Measurements from ENCODE around the gene ASIP.
"Not testable (repeated sequence)": the region's sequence is repeated elsewhere in the genome, so short reads cannot be mapped to it uniquely, and the experiment has no call there.

ASIP gene

DNA sequence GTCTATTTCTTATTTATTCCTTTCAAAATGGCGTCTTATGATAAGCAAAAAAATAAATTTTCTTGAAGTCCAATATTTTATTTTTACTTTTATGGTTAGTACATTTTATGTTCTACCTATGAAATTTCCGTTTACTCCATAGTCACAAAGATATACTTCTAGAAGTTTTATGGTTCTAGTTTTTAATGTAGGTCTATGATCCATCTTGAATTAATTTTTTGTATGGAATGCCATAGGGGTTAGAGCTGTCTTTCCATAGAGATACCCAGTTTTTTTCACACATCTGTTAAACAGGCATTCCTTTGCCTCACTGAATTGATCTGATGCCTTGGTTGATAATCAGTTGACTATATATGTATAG, 24.9 kb upstream of the ASIP start:
- Histone ChIP-seq H3K9ac (ENCODE audit: low read depth, low read length) (peak overlapping the region; percentile 72; the same call in 1 of the 2 replicates), H3K27me3 (ENCODE audit: insufficient read depth, low read length) (peaks cover 47% of the 10 kb centered on the region), H3K27ac (ENCODE audit: low read length) (no peak overlapping the region), H3K9me3 (ENCODE audit: insufficient read depth, low read depth, low read length) (no peaks in the 10 kb centered on the region; the same call in 1 of the 2 replicates), H3K4me1 (ENCODE audit: insufficient read depth, low read length) (peaks cover 5% of the 10 kb centered on the region; the same call in 1 of the 2 replicates), H3K4me3 (ENCODE audit: low read length) (peak overlapping the region; percentile 68), H3K36me3 (ENCODE audit: insufficient read depth, low read depth, low read length) (no peaks in the 10 kb centered on the region)

DNA sequence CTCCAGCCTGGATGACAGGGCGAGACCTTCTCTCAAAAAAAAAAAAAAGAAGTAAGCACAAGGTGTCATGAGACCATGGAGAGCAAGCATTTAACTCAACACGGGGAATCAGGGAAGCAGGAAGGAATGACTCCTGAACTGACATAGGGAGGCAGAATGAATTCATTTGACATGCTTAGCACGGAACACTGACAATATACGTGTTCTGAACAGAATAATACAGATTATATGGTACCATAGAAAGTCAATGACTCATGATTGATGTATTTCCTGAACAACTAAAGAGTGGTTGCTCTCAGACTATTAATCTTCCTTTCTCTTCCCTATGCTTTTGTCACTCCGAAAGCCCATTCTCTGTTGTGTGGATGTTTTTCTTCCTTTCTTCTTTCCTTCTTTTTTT, 20.7 kb upstream of the ASIP start:
- H3K4me3 ChIP-seq (ENCODE audit: low read length), result no peak overlapping the region
- no peak overlapping the region for H3K9ac ChIP-seq (ENCODE audit: low read depth, low read length)
- no peaks in the 10 kb centered on the region for H3K36me3 ChIP-seq (ENCODE audit: insufficient read depth, low read depth, low read length)
- H3K9me3 ChIP-seq (ENCODE audit: insufficient read depth, low read depth, low read length), result no peaks in the 10 kb centered on the region
- H3K27ac ChIP-seq (ENCODE audit: low read length), result no peak overlapping the region
- peaks cover 23% of the 10 kb centered on the region for H3K27me3 ChIP-seq (ENCODE audit: insufficient read depth, low read length)
- peaks cover 5% of the 10 kb centered on the region; the same call in 1 of the 2 replicates for H3K4me1 ChIP-seq (ENCODE audit: insufficient read depth, low read length)

DNA sequence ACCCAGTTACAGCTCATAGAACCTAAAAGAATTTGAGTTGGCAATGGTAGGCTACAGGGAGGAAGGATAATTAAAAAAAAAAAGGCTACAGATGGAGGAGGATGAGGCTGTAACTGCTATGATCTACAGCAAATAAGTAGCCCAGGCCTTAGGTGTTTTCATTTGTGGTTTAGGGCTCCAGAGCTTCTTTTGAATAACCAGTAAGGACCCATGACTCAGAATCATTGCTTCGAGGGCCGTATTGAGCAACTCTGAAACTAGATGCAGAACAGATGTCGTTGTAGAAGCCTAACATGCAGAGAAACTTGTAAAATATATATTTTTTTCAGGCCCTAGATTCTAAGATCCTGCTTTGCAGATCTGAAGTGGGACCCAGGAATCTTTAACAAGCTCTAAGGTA, 19.0 kb upstream of the ASIP start:
- Histone ChIP-seq H3K9ac (ENCODE audit: low read depth, low read length) (no peak overlapping the region), H3K27ac (ENCODE audit: low read length) (no peak overlapping the region), H3K9me3 (ENCODE audit: insufficient read depth, low read depth, low read length) (no peaks in the 10 kb centered on the region)

DNA sequence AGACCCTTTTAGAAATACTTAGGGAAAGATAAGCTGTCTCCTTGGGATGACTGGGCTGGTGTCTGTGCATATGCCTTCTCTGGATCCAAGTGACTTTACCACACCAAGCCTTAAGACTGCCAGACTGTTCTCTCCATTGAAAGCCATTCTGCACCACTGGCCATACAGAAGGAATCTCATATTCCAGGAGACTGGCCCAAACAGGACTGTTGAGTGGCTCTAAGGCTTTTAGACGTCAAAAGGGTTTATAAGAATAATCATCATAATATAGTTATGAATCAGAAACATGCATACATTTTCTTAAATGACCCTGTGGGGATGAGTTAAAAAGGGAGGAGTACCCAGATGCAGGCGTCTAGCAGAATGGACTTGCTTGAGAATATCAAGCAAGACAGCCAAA, 17.0 kb upstream of the ASIP start:
- not testable (repeated sequence) for H3K9ac ChIP-seq (ENCODE audit: low read depth, low read length); H3K9me3 ChIP-seq (ENCODE audit: insufficient read depth, low read depth, low read length); H3K4me3 ChIP-seq (ENCODE audit: low read length); H3K27me3 ChIP-seq (ENCODE audit: insufficient read depth, low read length); H3K36me3 ChIP-seq (ENCODE audit: insufficient read depth, low read depth, low read length); H3K4me1 ChIP-seq (ENCODE audit: insufficient read depth, low read length); H3K27ac ChIP-seq (ENCODE audit: low read length)

More for the DNA sequence above, 19.0 kb upstream of the ASIP start:
- Histone ChIP-seq H3K36me3 (ENCODE audit: insufficient read depth, low read depth, low read length) (no peaks in the 10 kb centered on the region), H3K27me3 (ENCODE audit: insufficient read depth, low read length) (peaks cover 8% of the 10 kb centered on the region; the same call in 1 of the 2 replicates), H3K4me1 (ENCODE audit: insufficient read depth, low read length) (no peaks in the 10 kb centered on the region), H3K4me3 (ENCODE audit: low read length) (no peak overlapping the region)

DNA sequence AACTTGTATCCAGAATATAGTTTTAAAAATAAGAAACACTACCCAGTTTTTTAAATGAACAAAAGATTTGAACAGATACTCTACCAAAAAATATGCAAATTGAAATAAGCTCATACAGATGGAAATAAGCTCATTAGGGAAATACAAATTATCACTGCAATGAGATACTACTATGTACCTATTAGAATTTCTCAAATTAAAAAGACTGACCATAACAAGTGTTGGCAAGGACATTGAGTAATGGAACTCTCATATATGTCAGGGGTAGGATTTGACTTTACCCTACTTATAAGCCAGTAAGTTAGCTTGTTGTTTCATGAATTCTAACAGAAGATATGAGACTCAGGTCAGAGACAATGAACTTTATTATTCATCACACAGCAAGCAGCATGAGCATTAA, 9.6 kb upstream of the ASIP start:
- H3K27ac ChIP-seq (ENCODE audit: low read length), result no peak overlapping the region
- H3K4me1 ChIP-seq (ENCODE audit: insufficient read depth, low read length), result no peaks in the 10 kb centered on the region
- no peak overlapping the region for H3K4me3 ChIP-seq (ENCODE audit: low read length)
- no peaks in the 10 kb centered on the region for H3K27me3 ChIP-seq (ENCODE audit: insufficient read depth, low read length)
- H3K9me3 ChIP-seq (ENCODE audit: insufficient read depth, low read depth, low read length), result no peaks in the 10 kb centered on the region
- H3K9ac ChIP-seq (ENCODE audit: low read depth, low read length), result no peak overlapping the region
- H3K36me3 ChIP-seq (ENCODE audit: insufficient read depth, low read depth, low read length), result no peaks in the 10 kb centered on the region

DNA sequence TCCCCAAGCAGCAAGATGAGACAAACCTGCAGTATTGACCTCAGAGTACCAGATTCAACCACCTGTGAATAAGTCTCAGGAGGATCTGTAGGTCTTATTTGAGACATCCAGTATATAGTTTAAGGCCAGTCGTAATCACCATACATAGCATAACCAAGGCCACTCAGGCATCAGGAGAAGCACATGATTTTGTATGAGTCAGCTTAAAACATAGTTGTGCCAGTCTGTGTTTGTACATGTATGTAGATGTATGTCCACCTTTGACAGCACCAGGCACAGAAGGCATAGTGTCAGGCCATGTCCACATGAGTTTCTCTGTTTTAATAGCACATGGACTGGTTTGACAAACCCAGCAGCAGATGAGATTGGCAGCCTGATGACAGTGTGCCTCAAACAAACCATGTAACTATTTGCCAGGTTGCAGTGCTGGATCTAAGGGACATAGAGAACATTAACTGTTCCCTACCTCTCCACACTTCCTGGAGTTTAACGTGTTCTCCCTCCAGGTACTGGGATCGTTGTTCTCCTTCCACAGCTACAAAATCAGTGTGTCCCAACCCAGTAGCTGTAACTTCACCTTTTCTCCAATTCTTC, 8.6 kb upstream of the ASIP start:
- H3K4me1 ChIP-seq (ENCODE audit: insufficient read depth, low read length), result no peaks in the 10 kb centered on the region
- H3K9ac ChIP-seq (ENCODE audit: low read depth, low read length), result no peak overlapping the region; the same call in 1 of the 2 replicates
- H3K27me3 ChIP-seq (ENCODE audit: insufficient read depth, low read length), result no peaks in the 10 kb centered on the region
- no peak overlapping the region for H3K4me3 ChIP-seq (ENCODE audit: low read length)
- no peaks in the 10 kb centered on the region for H3K36me3 ChIP-seq (ENCODE audit: insufficient read depth, low read depth, low read length)
- H3K27ac ChIP-seq (ENCODE audit: low read length), result no peak overlapping the region
- no peaks in the 10 kb centered on the region; the same call in 1 of the 2 replicates for H3K9me3 ChIP-seq (ENCODE audit: insufficient read depth, low read depth, low read length)

DNA sequence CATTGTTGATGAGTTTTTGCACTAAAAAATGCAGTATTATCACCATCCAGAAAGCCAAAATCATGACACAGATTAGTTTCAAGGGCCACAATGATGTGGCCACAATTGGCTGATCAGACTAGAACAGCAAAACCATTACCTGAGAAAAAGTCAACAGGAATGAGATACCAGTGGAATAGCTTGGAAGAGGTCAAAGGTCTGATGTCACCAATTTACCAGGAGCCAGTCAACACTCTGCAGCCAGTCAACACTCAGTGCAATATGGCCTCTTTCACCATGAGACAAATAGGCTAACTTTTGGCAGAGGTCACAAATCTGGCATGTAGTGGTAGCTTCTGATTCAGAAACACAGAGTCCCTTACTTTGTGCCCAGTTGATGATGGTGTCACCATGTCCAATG, 7.5 kb upstream of the ASIP start:
- H3K36me3 ChIP-seq (ENCODE audit: insufficient read depth, low read depth, low read length), result no peaks in the 10 kb centered on the region
- H3K9ac ChIP-seq (ENCODE audit: low read depth, low read length), result no peak overlapping the region
- no peak overlapping the region for H3K4me3 ChIP-seq (ENCODE audit: low read length)
- H3K9me3 ChIP-seq (ENCODE audit: insufficient read depth, low read depth, low read length), result no peaks in the 10 kb centered on the region; the same call in none of the 2 replicates
- no peaks in the 10 kb centered on the region for H3K4me1 ChIP-seq (ENCODE audit: insufficient read depth, low read length)
- no peak overlapping the region for H3K27ac ChIP-seq (ENCODE audit: low read length)
- no peaks in the 10 kb centered on the region for H3K27me3 ChIP-seq (ENCODE audit: insufficient read depth, low read length)

DNA sequence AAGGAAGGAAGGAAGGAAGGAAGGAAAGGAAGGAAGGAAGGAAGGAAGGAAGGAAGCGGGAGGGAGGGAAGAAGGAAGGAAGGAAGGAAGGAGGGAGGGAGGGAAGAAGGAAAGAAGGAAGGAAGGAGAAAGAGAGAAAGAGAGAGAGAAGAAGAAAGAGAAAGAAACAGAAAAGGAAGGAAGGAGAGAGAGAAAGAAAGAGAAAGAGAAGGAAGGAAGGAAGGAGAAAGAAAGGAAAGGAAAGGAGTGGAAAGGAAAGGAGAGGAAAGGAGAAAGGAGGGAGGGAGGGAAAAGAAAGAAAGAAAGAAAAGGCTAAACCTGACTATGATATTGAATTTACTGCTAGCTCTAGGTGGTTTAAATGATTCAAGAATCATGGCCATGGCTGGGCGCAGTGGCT, 5.3 kb upstream of the ASIP start:
- H3K4me1 ChIP-seq (ENCODE audit: insufficient read depth, low read length), result no peaks in the 10 kb centered on the region

DNA sequence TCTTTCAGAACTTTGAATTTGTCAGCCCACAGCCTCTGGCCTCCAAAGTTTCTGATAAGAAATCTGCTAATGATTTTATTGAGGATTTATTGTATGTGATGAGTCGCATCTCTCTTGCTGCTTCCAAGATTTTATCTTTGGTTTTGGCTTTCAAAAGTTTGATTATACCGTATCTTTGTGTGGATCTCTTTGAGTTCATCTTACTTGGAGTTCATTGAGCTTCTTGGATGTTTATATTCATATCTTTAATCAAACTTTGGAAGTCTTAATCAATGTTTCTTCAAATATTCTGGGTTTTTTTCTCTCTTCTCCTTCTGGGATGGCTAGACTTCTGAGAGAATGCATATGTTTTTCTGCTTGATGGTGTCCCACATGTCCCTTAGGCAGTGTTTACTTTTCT, 3.3 kb upstream of the ASIP start:
- H3K27me3 ChIP-seq (ENCODE audit: insufficient read depth, low read length), result no peaks in the 10 kb centered on the region
- no peaks in the 10 kb centered on the region for H3K4me1 ChIP-seq (ENCODE audit: insufficient read depth, low read length)
- H3K27ac ChIP-seq (ENCODE audit: low read length), result no peak overlapping the region
- H3K9ac ChIP-seq (ENCODE audit: low read depth, low read length), result no peak overlapping the region
- H3K9me3 ChIP-seq (ENCODE audit: insufficient read depth, low read depth, low read length), result no peaks in the 10 kb centered on the region; the same call in none of the 2 replicates
- no peak overlapping the region for H3K4me3 ChIP-seq (ENCODE audit: low read length)
- H3K36me3 ChIP-seq (ENCODE audit: insufficient read depth, low read depth, low read length), result no peaks in the 10 kb centered on the region

More for the DNA sequence above, 5.3 kb upstream of the ASIP start:
- Histone ChIP-seq H3K9ac (ENCODE audit: low read depth, low read length) (no peak overlapping the region), H3K9me3 (ENCODE audit: insufficient read depth, low read depth, low read length) (no peaks in the 10 kb centered on the region; the same call in none of the 2 replicates), H3K36me3 (ENCODE audit: insufficient read depth, low read depth, low read length) (no peaks in the 10 kb centered on the region), H3K27ac (ENCODE audit: low read length) (no peak overlapping the region), H3K4me3 (ENCODE audit: low read length) (no peak overlapping the region), H3K27me3 (ENCODE audit: insufficient read depth, low read length) (no peaks in the 10 kb centered on the region)

DNA sequence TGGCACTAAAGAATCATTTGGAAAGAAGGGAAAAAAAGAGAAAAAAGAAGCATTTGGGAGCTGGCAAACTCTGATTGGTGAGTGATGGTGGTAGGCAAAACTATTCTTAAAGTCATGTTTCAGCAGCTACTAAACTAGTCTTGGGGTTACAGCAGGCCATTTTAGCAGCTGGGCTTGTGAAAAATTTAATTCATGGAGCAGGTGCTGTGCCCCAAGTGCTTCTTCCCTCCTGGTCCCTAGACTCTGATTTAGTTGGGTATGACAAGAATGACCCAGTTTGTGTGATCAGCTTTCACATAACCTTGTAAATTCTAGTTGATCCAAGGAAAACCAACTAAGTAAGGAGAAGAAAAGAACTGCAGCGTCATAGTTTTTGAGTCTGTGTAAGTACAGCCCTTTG, 1.1 kb upstream of the ASIP start:
- Histone ChIP-seq H3K9me3 (ENCODE audit: insufficient read depth, low read depth, low read length) (no peaks in the 10 kb centered on the region; the same call in none of the 2 replicates), H3K27me3 (ENCODE audit: insufficient read depth, low read length) (no peaks in the 10 kb centered on the region), H3K4me1 (ENCODE audit: insufficient read depth, low read length) (no peaks in the 10 kb centered on the region), H3K4me3 (ENCODE audit: low read length) (no peak overlapping the region), H3K9ac (ENCODE audit: low read depth, low read length) (no peak overlapping the region), H3K36me3 (ENCODE audit: insufficient read depth, low read depth, low read length) (no peaks in the 10 kb centered on the region), H3K27ac (ENCODE audit: low read length) (no peak overlapping the region)

DNA sequence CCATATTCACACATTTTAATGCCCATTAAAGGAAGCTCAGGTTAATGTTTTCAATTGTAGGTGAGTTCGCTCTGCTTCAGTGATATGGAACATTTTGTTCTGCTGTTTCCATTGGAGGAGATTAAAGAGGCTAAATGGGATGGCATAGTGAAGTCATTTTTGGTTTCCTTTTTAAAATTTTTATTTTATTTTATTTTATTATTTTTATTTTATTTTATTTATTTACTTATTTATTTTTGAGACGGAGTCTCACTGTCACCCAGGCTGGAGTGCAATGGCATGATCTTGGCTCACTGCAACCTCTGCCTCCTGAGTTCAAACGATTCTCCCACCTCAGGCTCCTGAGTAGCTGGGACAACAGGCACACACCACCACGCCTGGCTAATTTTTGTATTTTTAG, 792 bp downstream of the ASIP start:
- H3K9ac ChIP-seq (ENCODE audit: low read depth, low read length); H3K4me1 ChIP-seq (ENCODE audit: insufficient read depth, low read length); H3K36me3 ChIP-seq (ENCODE audit: insufficient read depth, low read depth, low read length); H3K27ac ChIP-seq (ENCODE audit: low read length); H3K9me3 ChIP-seq (ENCODE audit: insufficient read depth, low read depth, low read length); H3K4me3 ChIP-seq (ENCODE audit: low read length); H3K27me3 ChIP-seq (ENCODE audit: insufficient read depth, low read length): not testable (repeated sequence)

DNA sequence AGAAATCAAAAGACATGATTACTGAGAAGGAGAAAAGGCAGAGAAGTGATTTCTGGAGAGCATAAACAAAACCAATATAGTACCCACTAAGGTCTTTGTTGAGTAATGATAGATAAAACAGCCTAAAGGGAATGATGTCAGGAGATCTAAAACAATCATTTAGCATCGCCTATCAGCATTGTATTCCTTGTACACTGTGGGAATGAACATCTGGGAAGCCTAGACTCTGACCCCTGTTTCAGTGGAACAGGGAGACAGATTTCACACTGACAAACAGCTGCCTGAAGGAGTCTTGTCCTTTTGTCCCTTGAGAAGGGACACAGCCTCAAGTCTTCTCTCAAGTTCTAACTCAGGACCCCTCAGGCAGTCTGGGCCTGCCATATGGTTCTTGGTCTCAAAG, 1.7 kb downstream of the ASIP start:
- H3K36me3 ChIP-seq (ENCODE audit: insufficient read depth, low read depth, low read length), result no peaks in the 10 kb centered on the region
- H3K27ac ChIP-seq (ENCODE audit: low read length), result no peak overlapping the region
- no peaks in the 10 kb centered on the region for H3K27me3 ChIP-seq (ENCODE audit: insufficient read depth, low read length)
- no peak overlapping the region for H3K4me3 ChIP-seq (ENCODE audit: low read length)
- H3K4me1 ChIP-seq (ENCODE audit: insufficient read depth, low read length), result no peaks in the 10 kb centered on the region
- no peak overlapping the region for H3K9ac ChIP-seq (ENCODE audit: low read depth, low read length)
- no peaks in the 10 kb centered on the region; the same call in none of the 2 replicates for H3K9me3 ChIP-seq (ENCODE audit: insufficient read depth, low read depth, low read length)
